OCI-LY3 (cell line): ENCODE results near the gene FAM219B.
A peak's percentile ranks its signal among the peaks of the same experiment; 100 is the strongest.
"Not testable (repeated sequence)": the region's sequence is repeated elsewhere in the genome, so short reads cannot be mapped to it uniquely, and the experiment has no call there.

ENCODE experiments used
- H2AFZ ChIP-seq: fragments of 200-600, 300-600 bp; shearing (Covaris generic); 2 replicates; pipeline ENCODE4 v1.6.0; 2014; ENCODE audit warnings: antibody characterized with exemption, low read depth, low read length
- H3K27ac ChIP-seq: fragments of 200-600, 300-600 bp; sonication (generic); 2 replicates; pipeline ENCODE4 v1.5.1; 2014; ENCODE audit warnings: mild to moderate bottlenecking, low read length, moderate library complexity, mixed read lengths
- H3K27me3 ChIP-seq: fragments of 200-600, 300-600 bp; sonication (generic); 2 replicates; pipeline ENCODE4 v1.6.1; 2014; ENCODE audit warnings: low read depth, low read length, mixed read lengths
- H3K36me3 ChIP-seq: fragments of 200-600, 300-600 bp; sonication (generic); replicated peaks from 2 replicates; pipeline ENCODE3; 2014; ENCODE audit warnings: low read depth, low read length, mixed read lengths
- H3K4me1 ChIP-seq: fragments of 300-600, 200-600 bp; sonication (generic); 2 replicates; pipeline ENCODE4 v1.6.1; 2014; ENCODE audit warnings: low read length, mixed read lengths
- H3K4me2 ChIP-seq: fragments of 200-600, 300-600 bp; sonication (generic); 2 replicates; pipeline ENCODE4 v1.6.1; 2014; ENCODE audit warnings: low read length, mixed read lengths
- H3K4me3 ChIP-seq: fragments of 300-600, 200-600 bp; sonication (generic); 2 replicates; pipeline ENCODE4 v1.5.1; 2014; ENCODE audit warnings: antibody characterized with exemption, mild to moderate bottlenecking, low read length, moderate library complexity
- H3K79me2 ChIP-seq: fragments of 300-600, 200-600 bp; shearing (Covaris generic); 2 replicates; pipeline ENCODE4 v1.6.1; 2014; ENCODE audit warnings: mild to moderate bottlenecking, low read length, mixed read lengths
- H3K9ac ChIP-seq: fragments of 300-600, 200-600 bp; shearing (Covaris generic); 2 replicates; pipeline ENCODE4 v1.6.0; 2014; ENCODE audit warnings: mild to moderate bottlenecking, low read length, moderate library complexity
- H3K9me3 ChIP-seq: fragments of 200-600, 300-600 bp; shearing (Covaris generic); 2 replicates; pipeline ENCODE4 v1.6.1; 2014; ENCODE audit warnings: low read length, mixed read lengths; ENCODE audit not compliant: insufficient read depth
- H4K20me1 ChIP-seq: fragments of 200-600, 300-600 bp; sonication (generic); 2 replicates; pipeline ENCODE4 v1.6.1; 2016; ENCODE audit warnings: low read length, mixed read lengths; ENCODE audit not compliant: insufficient read depth
- CTCF ChIP-seq: fragments of 200-600, 300-600 bp; sonication (generic); IDR thresholded peaks from 2 replicates; pipeline ENCODE4 v1.5.1; 2014; ENCODE audit warnings: antibody characterized with exemption, low read length, low read depth
- EZH2phosphoT487 ChIP-seq: fragments of 200-600 bp; shearing (Covaris generic); IDR thresholded peaks from 2 replicates; pipeline ENCODE4 v1.6.1; 2018; ENCODE audit warnings: antibody characterized with exemption, mixed run types, low read depth

Gene FAM219B

DNA sequence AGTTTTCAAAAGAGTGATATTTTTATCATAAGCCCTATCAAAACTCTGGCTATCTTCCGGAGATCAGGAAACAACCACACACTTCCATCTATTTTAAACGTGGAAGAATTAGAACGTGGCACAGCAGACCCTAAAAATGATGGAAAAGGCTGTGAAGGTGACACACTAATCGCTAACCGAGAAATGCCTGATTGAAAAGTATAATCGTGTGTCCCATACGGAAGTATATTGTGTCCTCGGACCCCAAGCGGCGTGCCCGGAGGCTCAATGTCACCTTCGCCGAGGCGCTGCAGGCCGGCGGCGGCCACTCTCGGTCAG, 30.6 kb upstream of the FAM219B start:
- peak overlapping the region; percentile 95 for H3K4me2 ChIP-seq
- no peak for TF ChIP-seq CTCF
- no peak for TF ChIP-seq EZH2phosphoT487
- no peaks in the 10 kb centered on the region for H3K27me3 ChIP-seq
- peak overlapping the region; percentile 83 for H3K27ac ChIP-seq
- H3K9ac ChIP-seq, result peak overlapping the region; percentile 95
- peaks cover 26% of the 10 kb centered on the region for H4K20me1 ChIP-seq
- peaks cover 18% of the 10 kb centered on the region for H3K36me3 ChIP-seq
- 0 out of 2 replicates have a peak overlapping the region, but pooled peaks have one; percentile 0 for H2AFZ ChIP-seq
- peak overlapping the region; percentile 87 for H3K4me3 ChIP-seq
- no peaks in the 10 kb centered on the region for H3K9me3 ChIP-seq
- peaks cover 57% of the 10 kb centered on the region for H3K79me2 ChIP-seq
- peaks cover 25% of the 10 kb centered on the region for H3K4me1 ChIP-seq

DNA sequence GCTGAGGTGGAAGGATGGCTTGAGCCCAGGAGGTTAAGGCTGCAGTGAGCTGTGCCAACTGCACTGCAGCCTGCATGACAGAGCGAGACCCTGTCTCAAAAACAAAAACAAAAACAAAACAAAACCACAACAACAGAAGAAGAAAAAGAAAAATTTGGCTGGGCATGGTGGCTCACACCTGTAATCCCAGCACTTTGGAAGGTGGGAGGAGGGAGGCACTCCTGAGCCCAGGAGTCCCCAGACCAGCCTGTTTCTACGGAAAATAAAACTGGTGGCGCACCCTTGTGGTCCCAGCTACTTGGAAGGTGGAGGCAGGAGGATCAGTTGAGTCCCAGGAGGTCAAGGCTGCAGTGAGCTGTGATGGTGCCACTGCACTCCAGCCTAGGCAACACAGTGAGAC, 28.5 kb upstream of the FAM219B start:
- not testable (repeated sequence) for H2AFZ ChIP-seq, H3K9ac ChIP-seq, H3K4me3 ChIP-seq, H3K4me2 ChIP-seq, H3K27me3 ChIP-seq, H3K9me3 ChIP-seq, H3K27ac ChIP-seq
- Histone ChIP-seq H3K4me1 (peaks cover 31% of the 10 kb centered on the region), H4K20me1 (peaks cover 34% of the 10 kb centered on the region), H3K79me2 (peaks cover 76% of the 10 kb centered on the region), H3K36me3 (peaks cover 21% of the 10 kb centered on the region)

DNA sequence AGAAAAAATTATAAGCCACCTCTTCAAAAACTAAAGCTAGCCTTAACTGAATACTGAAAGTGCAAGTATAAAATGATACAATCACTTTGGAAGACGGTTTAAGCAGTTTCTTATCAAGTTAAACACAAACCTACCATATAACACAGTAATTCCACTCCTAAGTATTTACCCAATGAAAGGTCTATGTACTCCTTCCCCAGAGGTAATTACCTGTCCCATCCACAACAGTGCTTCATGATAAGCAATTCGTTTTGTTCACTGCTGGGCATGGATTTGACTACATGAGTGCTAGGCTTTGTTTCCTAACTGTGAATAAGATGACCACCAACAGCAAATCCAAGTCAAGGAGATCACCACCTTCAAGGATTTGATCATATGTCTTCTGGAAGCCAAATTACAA, 26.9 kb upstream of the FAM219B start:
- TF ChIP-seq CTCF (no peak), EZH2phosphoT487 (no peak)
- Histone ChIP-seq H3K27me3 (no peaks in the 10 kb centered on the region), H3K36me3 (peaks cover 32% of the 10 kb centered on the region), H2AFZ (no peak overlapping the region), H3K4me2 (no peak overlapping the region), H3K9ac (no peak overlapping the region), H3K4me3 (no peak overlapping the region), H3K79me2 (peaks cover 92% of the 10 kb centered on the region), H3K9me3 (no peaks in the 10 kb centered on the region), H4K20me1 (peaks cover 37% of the 10 kb centered on the region), H3K27ac (no peak overlapping the region), H3K4me1 (peaks cover 29% of the 10 kb centered on the region)

- H3K27me3 ChIP-seq, result no peaks in the 10 kb centered on the region
- no peak overlapping the region for H3K27ac ChIP-seq
- peaks cover 13% of the 10 kb centered on the region for H3K4me1 ChIP-seq
- H3K9ac ChIP-seq, result no peak overlapping the region
- TF ChIP-seq EZH2phosphoT487 (no peak), CTCF (no peak)
- peaks cover 26% of the 10 kb centered on the region for H4K20me1 ChIP-seq
- H3K79me2 ChIP-seq, result peaks cover 81% of the 10 kb centered on the region
- H3K4me3 ChIP-seq, result no peak overlapping the region
- H3K36me3 ChIP-seq, result peaks cover 39% of the 10 kb centered on the region
- H3K9me3 ChIP-seq, result no peaks in the 10 kb centered on the region
- H2AFZ ChIP-seq, result no peak overlapping the region
- H3K4me2 ChIP-seq, result no peak overlapping the region
Observed at GRCh38 chr15:74928771-74929198, 22.1 kb upstream of the FAM219B start.

GRCh38 chr15:74924525-74924924, 17.9 kb upstream of the FAM219B start:
- Histone ChIP-seq H3K4me1 (peaks cover 4% of the 10 kb centered on the region), H3K4me3 (no peak overlapping the region), H2AFZ (no peak overlapping the region), H3K9me3 (no peaks in the 10 kb centered on the region), H3K27ac (no peak overlapping the region), H4K20me1 (peaks cover 3% of the 10 kb centered on the region; the same call in 1 of the 2 replicates), H3K27me3 (no peaks in the 10 kb centered on the region), H3K36me3 (peaks cover 63% of the 10 kb centered on the region), H3K79me2 (peaks cover 42% of the 10 kb centered on the region), H3K4me2 (no peak overlapping the region), H3K9ac (no peak overlapping the region)
- TF ChIP-seq EZH2phosphoT487 (no peak), CTCF (no peak)
